Forelimb muscle (tissue), 1 donor: ENCODE measurements around the gene PHF21A. TPM values are rescaled to one million over a fixed set of nuclear protein-coding genes. Genes with fewer than 3 reads are reported as not detected.
"Not testable (repeated sequence)": the region's sequence is repeated elsewhere in the genome, so short reads cannot be mapped to it uniquely, and the experiment has no call there.

Experiments
- DNase-seq: peaks from one replicate; pipeline ENCODE4 v3.0.0-alpha.2; 2013; ENCODE audit warnings: low read depth
- polyA plus RNA-seq: library from polyadenylated mRNA; unstranded; fragments of 120-200 nt; gene quantifications from one replicate; pipeline ENCODE4 v1.2.1, GENCODE V29; 2013; ENCODE audit not compliant: insufficient read length

PHF21A gene
- polyA plus RNA-seq, 1 donor = 35.7 TPM

DNA sequence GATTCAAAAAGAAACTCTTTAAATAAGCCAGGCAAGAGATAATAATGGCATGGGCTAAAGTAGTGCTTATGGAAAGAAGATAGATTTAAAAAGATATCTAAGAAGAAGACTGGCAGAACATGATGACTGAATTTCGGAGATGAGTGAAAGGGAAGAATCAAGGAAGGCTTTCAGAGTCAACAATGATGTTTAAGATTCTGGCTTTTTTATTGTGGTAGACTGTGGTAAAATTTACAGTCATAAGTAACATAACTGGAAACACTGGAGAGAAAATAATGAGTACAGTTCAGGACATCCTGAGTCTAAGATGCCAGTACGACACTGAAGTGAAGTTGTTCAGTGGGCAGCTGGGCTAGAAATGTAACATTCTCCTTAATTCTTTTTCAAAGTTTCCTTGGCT lies 85.2 kb downstream of the PHF21A start:
- no peak for DNase-seq

DNA sequence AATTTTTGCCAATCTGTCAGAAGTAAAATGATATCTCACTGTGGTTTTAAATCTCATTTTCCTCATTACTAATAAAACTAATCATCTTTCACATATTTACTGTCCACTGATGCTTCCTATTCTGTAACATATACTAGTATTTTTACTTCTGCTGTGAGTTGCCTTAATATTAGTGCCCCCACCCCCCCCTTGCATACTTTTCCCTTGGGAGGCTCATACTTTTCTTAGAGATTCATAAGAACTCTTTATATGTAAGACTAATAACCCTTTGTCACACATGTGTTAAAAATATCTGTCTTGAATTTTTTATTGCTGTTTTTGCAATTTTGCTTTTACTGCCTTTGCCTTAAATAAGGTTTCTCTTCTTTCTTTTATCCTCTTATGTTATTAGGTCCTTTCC lies 87.2 kb downstream of the PHF21A start:
- DNase-seq = no peak

DNA sequence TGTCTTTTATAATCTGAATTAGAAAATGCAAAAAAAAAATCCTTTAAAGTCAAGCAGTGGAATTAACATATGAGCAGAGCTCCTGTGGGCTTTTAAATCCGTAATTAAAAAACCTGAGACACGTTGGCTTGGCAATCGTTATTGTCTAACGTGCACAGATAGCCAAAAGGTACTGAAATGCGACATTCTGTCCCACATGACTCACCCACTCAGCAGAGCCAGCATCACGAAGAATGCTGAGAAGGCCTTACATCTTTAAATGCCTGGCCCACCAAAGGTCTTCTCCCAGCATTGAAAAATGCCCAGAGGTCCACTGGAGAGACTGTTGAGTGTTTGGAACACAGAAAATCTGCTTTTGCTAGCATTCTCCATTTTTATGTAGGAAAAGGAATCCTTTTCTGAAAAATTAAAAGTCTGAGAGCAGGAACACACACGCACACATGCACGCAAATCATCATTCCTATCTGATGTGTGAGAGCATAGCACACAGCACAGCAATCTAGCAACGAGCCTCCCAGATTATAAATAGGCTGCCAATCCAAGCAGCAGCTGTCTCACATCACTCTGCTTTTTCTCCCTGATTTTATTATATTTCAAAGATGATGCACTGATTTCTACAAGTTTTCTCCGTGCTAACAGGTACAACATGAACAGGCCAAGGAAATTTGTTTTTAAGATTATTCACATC lies 94.5 kb downstream of the PHF21A start:
- DNase-seq = no peak

DNA sequence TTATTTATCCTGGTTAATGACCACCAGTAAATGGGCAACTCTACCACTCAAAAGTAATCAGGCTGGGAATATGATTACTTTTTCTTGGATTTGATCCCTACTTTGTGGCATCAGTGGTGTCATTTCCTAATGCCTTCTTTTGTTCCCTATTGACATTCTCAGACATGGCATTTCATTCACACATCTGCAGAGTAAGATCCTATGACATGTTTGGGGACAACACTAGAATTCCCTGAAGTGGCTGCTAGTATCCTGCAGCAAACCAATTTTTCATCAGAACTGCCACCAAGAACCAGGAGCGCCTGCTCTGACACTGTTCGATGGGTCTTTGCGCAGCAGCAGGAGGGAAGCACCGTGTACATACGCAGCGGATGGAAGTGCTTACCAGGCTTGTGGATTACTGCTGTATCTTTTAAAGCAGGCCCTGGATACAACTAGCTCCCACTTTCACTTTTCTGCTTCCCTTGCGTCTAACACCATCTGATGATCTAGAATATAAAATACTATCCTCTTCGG lies 101.1 kb downstream of the PHF21A start:
- DNase-seq = no peak

DNA sequence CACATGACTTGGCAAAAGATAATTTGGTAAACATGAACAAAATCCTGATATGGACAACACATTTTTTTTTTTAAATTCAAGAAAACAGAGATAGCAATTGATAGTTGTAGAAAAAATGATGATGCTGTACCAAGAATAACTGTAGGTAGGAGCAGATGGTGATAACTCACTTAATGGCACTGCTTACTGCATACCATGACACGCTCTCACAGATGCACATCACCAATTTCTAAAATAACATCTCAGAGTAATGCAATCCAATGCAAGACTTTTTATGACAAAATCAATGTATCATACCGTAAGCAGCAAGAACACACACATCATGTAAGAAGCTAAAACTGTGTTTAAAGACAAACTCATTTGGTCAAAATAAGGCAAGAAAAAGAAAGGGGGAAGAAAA lies 102.6 kb downstream of the PHF21A start:
- DNase-seq = no peak

DNA sequence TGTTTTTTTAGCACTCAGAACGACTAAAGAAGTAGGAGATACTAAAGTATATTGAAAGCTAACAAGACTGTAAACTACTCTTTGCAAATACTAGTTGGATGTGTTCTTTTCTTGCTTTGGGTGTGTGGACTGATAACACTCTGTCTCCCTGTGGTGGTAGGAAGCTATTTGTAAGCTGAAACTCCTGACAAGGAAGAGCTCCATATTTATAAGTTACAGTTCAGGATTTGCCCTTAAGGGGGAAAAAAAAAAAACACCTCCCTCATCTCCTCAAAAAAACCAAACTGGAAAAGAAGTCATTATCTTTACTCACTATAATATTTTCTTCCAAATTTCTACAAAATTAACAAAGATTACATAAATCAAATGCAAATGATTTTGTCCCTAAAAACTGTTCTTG lies 103.9 kb downstream of the PHF21A start:
- no peak for DNase-seq

DNA sequence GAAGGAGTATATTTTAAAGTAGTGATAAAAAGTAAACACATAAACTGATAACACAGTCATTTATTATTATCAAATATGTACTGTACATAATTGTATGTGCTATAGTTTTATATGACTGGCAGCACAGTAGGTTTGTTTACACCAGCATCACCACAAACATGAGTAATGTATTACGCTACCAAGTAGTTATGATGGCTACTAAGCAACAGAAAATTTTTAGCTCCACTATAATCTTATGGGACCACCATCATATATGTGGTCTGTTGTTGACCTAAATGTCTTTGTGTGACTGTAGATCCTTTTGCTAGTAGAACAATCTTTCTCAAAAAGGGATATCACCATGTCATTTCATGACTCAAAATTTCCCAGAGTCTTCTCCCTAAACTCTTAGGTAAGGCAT lies 105.3 kb downstream of the PHF21A start:
- no peak for DNase-seq

DNA sequence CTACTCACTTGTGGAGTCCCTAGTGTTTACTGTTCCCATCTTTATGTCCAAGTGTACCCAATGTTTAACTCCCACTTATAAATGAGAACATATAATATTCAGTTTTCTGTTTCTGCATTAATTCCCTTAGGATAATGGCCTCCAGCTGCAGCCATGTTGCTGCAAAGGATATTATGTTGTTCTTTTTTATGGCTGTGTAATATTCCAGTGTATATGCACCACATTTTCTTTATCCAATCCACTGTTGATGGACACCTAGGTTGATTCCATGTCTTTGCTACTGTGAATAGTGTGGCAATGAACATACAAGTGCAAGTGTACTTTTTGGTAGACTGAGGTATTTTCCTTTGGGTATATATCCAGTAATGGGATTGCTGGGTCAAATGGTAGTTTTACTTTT lies 107.1 kb downstream of the PHF21A start:
- DNase-seq = not testable (repeated sequence)

DNA sequence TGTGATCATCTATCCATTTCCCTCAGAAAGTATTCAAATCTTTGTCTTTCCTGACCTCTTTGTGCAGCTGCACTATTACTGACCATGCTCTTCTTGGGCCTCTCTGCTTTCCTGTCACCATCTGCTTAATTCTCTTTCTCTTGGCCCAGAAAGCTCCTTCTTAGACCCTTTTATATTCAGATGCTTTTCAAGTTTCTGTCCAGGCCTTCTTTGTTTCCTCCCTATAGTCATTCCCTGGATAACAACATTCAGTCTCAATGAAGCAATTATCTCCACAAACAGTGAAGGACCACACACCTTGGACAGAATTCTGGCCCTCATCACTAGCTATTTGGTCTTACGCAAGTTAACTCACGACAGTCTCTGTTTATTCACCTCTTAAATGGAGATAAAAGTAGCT lies 109.1 kb downstream of the PHF21A start:
- no peak for DNase-seq

DNA sequence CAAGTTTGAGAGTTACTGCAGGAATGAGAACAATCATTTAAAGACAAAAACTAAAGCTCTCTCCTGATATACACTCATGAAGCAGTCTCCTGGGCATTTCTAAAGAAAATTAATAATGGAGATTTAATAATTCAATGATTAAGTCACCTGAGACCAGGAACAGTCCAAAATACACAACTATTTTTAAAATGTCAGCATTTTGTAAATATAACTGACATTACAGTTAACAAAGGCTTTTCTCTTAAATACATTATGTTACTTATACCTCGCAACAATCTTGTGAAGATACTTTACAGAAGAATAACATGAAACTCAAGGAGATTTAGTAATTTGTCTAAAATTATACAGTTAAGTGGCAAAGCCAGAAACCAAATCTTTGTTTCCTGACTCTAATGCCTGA lies 111.2 kb downstream of the PHF21A start:
- DNase-seq = no peak

DNA sequence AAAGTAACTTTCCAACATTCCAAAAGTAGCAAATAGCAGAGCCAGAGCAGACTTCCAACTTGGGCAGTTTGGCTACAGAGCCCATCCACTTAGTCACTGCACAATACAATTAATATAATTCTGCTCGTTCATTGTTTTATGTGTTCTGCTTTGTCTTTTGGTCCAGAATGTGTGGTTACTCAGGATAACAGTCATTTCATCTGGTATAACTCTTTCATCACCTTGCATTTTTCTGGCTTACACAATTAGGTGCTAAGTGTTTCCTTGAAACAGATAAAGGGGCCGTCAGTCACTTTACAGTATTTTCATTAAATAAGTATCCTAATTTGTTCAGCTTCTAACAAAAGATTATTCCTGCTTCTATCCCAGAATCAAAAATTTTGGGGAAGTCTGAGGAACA lies 111.6 kb downstream of the PHF21A start:
- DNase-seq = no peak

DNA sequence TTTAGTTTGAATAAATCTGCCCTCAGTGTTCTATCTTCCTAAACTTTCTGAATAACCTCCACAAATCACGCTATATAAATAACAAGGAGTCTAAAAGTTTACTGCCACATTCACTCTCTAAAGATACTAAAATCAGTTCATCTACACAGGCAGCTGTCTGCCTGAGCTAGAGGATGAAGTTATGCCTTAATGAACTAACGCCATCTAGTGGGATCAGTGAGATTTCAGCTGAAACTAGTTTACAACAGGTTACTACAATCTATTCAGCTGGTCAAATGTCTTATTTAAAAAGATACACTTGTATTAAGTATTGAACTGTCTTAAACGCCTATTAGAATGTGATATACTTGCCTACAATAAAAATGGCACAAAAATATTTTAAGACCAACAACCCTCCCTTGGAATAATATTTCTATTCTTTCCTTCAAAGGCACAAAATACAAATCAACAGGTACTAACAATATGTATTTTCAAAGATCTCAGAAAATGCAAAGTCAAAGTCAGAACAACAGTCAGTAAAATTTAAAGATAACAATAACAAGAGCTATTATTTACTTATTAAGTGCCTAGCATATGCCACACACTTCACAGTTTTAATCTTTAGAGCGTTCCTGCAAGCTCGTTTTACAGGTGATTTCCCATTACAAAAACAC lies 114.7 kb downstream of the PHF21A start:
- DNase-seq = peak; percentile 64

DNA sequence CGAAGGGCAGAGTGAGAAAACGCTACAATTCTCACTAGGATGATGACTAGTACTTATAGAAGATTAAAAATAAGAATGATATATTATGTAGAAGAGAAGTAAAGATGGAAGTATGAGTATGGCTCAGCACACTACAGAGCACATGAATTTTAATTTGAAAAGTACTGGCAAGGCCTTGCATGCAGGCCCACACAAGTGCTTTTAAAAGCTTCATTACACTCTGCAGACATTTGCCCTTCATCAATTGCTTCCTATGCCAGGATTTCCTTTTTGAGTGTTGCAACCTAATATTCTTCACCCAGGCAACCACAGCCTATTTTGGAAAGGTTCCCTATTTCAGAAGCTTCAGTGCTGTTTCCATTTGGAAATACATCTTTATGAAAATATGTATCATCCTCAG lies 117.7 kb downstream of the PHF21A start:
- DNase-seq = no peak

DNA sequence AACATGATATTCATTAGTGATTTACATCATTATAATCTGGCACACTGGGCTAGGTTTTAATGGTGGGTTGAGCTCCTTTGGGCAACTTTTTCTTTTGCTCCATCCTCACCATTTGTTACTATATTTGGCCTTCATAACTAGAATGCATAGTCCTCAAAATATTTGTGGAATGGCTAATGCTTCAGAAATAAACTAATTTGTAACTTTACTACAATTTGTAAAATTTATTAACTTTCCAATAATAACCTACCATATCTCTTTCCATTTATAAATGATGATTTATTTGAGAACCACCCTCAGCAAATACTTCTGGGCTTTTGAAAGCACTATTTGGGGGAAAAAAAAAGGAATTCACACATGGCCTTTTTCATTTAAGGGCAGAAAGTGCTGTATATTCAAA lies 119.1 kb downstream of the PHF21A start:
- DNase-seq = no peak

DNA sequence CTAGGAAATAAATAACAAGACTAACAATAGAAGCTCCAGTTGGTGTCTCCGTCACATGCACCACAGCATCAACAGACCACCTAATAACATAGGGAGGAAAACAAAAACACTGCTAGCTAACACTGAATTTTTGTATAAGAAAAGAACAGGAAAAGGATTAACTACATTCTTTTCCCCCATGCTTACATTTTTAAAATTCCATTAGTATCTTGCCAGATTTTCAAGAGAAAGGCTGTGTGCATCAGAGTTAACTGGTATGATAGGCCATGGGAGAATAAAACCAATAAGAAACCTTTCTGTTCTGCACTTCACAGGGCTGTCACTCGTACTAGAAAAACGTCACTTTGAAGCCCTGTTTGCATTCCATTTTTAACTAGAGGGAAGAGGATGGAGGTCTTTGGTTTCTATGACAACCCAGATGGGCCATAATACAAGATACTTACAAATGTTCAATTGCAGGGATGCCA lies 119.8 kb downstream of the PHF21A start:
- DNase-seq = no peak

DNA sequence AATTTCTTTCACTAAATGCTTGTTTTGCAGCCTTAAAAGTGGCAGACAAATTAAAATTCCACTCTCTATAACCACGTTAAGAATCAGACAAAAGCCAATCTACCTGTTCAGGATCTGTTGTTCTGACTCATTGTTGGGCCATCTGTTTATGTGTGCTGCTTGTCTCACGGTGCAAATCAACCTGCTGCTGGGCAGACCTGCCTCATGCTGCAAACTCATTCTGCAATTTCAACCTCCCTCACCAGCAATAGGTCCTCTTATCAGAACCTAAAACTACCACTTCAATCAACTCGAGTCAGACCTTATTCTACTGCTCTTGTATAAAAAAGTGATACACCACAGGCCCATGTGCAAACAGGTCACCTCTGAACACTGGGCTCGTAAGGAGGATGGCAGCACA lies 123.7 kb downstream of the PHF21A start:
- DNase-seq = no peak

DNA sequence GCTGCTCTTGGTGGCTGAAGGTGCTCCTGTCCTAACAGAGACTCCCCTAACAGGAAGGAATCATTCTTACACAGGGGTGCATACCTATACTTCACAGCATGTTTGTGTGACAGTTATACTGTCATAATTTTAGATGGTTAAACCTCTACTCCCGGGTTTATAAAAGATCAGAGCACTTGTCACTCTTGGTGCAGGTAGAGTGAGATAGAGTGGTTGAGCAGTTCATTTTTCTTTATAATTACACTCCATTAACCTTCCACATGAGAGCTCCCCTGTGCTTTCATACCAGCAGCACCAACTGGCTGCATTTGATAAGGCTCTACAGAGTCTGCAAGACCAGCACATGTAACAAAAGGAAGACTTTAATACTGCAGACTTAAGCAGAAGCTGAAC lies 125.9 kb downstream of the PHF21A start:
- no peak for DNase-seq

DNA sequence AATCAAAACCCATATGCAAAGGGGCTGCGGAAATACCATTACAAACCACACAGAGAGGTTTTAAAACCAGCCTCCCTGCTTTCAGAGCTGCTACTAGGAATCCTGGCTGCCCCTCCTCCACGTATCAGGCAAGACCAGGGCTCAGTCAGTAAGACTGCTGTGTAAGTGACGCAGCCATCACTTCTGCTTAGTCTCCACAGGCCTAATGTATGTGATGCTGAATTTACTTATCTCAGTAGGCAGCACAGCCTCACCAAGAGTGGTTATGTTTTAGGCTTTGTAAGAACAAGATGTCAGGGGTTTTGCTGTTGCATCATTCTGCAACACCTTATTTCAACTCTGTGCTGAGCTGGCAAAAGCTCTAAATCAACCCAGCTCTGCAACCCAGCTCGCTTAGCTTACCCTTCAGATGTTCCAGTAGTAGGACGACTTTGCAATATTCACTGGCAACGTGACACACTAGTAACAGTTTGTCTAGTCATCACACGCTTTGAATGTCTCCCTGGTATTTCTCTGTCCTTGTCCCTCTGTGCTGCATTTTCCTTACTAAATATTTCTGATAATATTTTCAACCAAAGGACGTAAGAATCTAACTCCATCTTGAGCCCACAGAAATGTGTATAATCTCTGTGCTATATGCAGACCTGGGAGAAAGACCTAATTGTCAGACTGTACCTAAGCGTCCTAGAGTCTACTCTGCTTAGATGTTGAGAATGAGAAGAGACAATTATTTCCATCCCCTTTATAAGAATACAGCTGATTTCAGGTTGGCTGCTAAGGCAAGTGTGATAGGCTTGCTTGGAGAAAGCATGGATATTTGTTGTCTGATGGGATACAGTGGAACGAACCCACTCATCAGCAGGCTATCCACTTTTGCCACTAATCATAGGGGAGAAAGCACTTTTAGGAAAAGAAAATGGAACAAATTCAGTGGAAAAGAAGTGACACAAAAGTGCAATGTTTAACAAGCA lies 126.6 kb downstream of the PHF21A start:
- DNase-seq = no peak

DNA sequence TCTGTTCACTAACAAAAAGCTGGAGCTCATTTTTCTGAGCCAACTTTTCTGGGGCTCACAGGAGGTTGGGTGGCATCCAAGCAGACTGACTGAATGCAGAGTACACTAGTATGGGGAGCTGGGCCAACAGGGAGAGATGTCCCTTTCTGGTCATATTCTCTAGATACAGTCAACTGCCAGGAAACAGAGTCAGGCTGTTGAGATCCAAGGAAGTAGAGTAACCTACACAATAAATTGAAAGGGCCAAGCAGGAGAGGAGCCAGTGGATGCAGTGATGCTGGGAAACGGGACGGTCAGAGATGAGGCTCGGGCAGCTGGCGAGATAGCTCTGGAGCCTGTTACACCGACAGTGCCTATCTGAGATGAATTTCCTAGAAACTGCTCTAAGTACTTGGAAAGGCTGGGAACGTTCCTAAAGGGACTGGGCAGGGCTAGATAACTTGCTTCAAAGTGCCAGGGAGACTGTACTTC lies 127.7 kb downstream of the PHF21A start:
- no peak for DNase-seq

DNA sequence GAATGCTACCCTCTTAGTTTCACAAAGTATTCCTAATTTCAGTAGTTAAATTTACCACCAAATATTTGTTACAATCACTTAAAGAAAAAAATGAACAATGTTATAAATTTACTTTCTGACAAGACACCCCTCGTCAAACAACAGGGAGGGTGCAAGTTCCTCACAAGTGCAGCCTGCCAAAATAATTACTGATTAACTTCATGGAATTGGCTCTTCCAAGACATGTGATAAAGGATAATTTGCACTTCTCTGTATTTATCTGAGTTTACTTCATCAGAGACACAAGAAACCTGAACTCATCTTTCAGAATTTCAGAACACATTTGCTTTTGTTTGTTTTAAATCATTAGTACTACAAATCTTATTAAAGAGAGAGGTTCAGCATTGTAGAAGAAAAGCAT lies 132.3 kb downstream of the PHF21A start:
- no peak for DNase-seq

DNA sequence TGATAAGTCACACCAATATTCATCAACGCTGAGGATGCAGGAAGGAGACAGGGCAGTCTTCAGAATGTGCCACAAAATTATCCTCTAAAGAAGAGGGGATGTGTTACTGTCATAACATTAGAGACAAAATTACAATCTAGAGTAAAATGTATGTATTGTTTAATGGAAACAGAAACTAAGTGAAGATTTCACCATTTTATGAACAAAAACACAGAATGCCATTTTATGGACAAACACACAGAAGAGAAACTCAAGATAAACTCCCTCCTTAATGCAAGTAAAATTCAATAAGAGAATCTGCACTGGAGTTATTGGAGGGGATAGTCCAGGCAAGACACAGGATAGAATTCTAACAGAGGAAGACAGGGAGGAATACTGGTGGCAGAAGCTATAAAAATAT lies 136.0 kb downstream of the PHF21A start:
- no peak for DNase-seq

DNA sequence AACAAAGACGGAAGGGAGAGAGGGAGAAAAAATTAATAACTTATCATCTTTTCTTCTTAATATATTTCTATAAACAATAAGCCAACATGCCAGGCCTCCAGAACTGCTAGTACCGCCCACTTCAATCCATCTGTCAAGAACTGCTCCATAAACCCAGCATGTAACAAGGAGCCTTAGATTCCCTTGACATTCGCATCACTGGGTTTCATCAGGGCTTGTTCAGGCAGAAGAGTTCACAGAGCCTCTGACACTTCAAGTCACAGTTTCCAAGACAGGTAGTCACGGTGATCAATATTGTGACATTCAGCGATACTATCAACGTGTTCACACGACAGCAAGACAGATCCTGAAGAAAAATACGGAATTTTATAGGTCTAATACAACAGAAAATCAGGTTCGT lies 137.1 kb downstream of the PHF21A start:
- no peak for DNase-seq
